ENCODE measurements around the gene STYX. TPM values are rescaled to one million over a fixed set of nuclear protein-coding genes. Genes with fewer than 3 reads are reported as not detected.

The STYX gene
- total and polyA plus RNA-seq, 2 donors from 2014 or later = 4.3 to 11.5 TPM

GRCh38 chr14:52738409-52738808 is 8.4 kb downstream of the STYX start:
- Histone ChIP-seq H3K9me3 (ENCODE audit: control insufficient read depth in 2 of 3, insufficient read depth in 1 of 3, low read length in 3 of 3) (no peaks in the 10 kb centered on the region), H3K4me3 (ENCODE audit: low read length in 3 of 3) (no peak overlapping the region), H3K36me3 (ENCODE audit: control insufficient read depth in 2 of 3, insufficient read depth in 3 of 3, low read length in 3 of 3) (no peaks in the 10 kb centered on the region), H3K4me1 (ENCODE audit: control insufficient read depth in 2 of 3, insufficient read depth in 2 of 3, low read depth in 1 of 3, low read length in 3 of 3) (peaks cover 0 to 5% (median 3%) of the 10 kb centered on the region in 3 donors), H3K27me3 (ENCODE audit: control insufficient read depth, insufficient read depth, low read length) (no peaks in the 10 kb centered on the region), H3K27ac (ENCODE audit: low read depth in 2 of 2, low read length in 2 of 2) (no peak overlapping the region), H3K9ac (ENCODE audit: low read length in 3 of 3) (no peak overlapping the region)
- intact Hi-C loops (cut with DNase I) = no loop called here
- FAIRE-seq (no peak), DNase-seq (no peak)
- no peak for TF ChIP-seq CTCF (IDR thresholded peaks at IDR 0.05; ENCODE audit: borderline replicate concordance, extremely low read depth, insufficient read depth)

GRCh38 chr14:52740751-52741150 is 10.8 kb downstream of the STYX start:
- Histone ChIP-seq H3K9ac (ENCODE audit: low read length in 3 of 3) (no peak overlapping the region), H3K4me1 (ENCODE audit: control insufficient read depth in 2 of 3, insufficient read depth in 2 of 3, low read depth in 1 of 3, low read length in 3 of 3) (peaks cover 0 to 5% (median 3%) of the 10 kb centered on the region in 3 donors), H3K27me3 (ENCODE audit: control insufficient read depth, insufficient read depth, low read length) (no peaks in the 10 kb centered on the region), H3K27ac (ENCODE audit: low read depth in 2 of 2, low read length in 2 of 2) (no peak overlapping the region), H3K9me3 (ENCODE audit: control insufficient read depth in 2 of 3, insufficient read depth in 1 of 3, low read length in 3 of 3) (no peaks in the 10 kb centered on the region), H3K4me3 (ENCODE audit: low read length in 3 of 3) (no peak overlapping the region), H3K36me3 (ENCODE audit: control insufficient read depth in 2 of 3, insufficient read depth in 3 of 3, low read length in 3 of 3) (no peaks in the 10 kb centered on the region)
- intact Hi-C loops (cut with DNase I) = no loop called here
- FAIRE-seq (no peak), DNase-seq (no peak)
- TF ChIP-seq CTCF (IDR thresholded peaks at IDR 0.05; ENCODE audit: borderline replicate concordance, extremely low read depth, insufficient read depth) = no peak

- FAIRE-seq = no peak
- no peak overlapping the region for H3K27ac ChIP-seq (ENCODE audit: low read depth in 2 of 2, low read length in 2 of 2)
- H3K27me3 ChIP-seq (ENCODE audit: control insufficient read depth, insufficient read depth, low read length) = no peaks in the 10 kb centered on the region
Observed at GRCh38 chr14:52741865-52742264, 11.9 kb downstream of the STYX start.

More at GRCh38 chr14:52741865-52742264, 11.9 kb downstream of the STYX start:
- Histone ChIP-seq H3K4me3 (ENCODE audit: low read length in 3 of 3) (no peak overlapping the region), H3K9me3 (ENCODE audit: control insufficient read depth in 2 of 3, insufficient read depth in 1 of 3, low read length in 3 of 3) (no peaks in the 10 kb centered on the region), H3K4me1 (ENCODE audit: control insufficient read depth in 2 of 3, insufficient read depth in 2 of 3, low read depth in 1 of 3, low read length in 3 of 3) (peaks cover 0 to 5% (median 3%) of the 10 kb centered on the region in 3 donors), H3K36me3 (ENCODE audit: control insufficient read depth in 2 of 3, insufficient read depth in 3 of 3, low read length in 3 of 3) (no peaks in the 10 kb centered on the region), H3K9ac (ENCODE audit: low read length in 3 of 3) (no peak overlapping the region)
- intact Hi-C loops (cut with DNase I) = no loop called here
- DNase-seq = no peak
- TF ChIP-seq CTCF (IDR thresholded peaks at IDR 0.05; ENCODE audit: borderline replicate concordance, extremely low read depth, insufficient read depth) = no peak
